Kidney epithelial cell (primary cell): ENCODE results near the gene NDUFA12. TPM values are rescaled to one million over a fixed set of nuclear protein-coding genes. Genes with fewer than 3 reads are reported as not detected.

ENCODE experiments used
- DNase-seq: peaks from one replicate; pipeline ENCODE4 v3.0.0-alpha.2; 2010; ENCODE audit warnings: low read depth
- H3K27me3 ChIP-seq: 2 replicates; pipeline ENCODE4 v1.6.0; 2011; ENCODE audit warnings: low read length; ENCODE audit not compliant: control insufficient read depth, insufficient read depth
- H3K36me3 ChIP-seq: 2 replicates; pipeline ENCODE4 v1.5.1; 2011; ENCODE audit warnings: low read length; ENCODE audit not compliant: control insufficient read depth, insufficient read depth
- H3K4me3 ChIP-seq: 2 replicates; pipeline ENCODE4 v1.5.1; 2011; ENCODE audit warnings: low read depth, mild to moderate bottlenecking, control low read depth, low read length
- total RNA-seq: library from RNA; depleted of rRNA; stranded (reverse); fragments of >200 nt; gene quantifications from 2 replicates; pipeline ENCODE4 v1.2.3, GENCODE V29; 2015
- TF ChIP-seq, protein P1 (sequence below): IDR thresholded peaks from 2 replicates; pipeline ENCODE4 v1.5.1; 2011; ENCODE audit warnings: mild to moderate bottlenecking, moderate library complexity, low read length, control low read depth, inconsistent platforms; ENCODE audit not compliant: insufficient read depth, poor library complexity, severe bottlenecking

The NDUFA12 gene
- total RNA-seq, 1 donor from 2014 or later = 123 TPM

DNA sequence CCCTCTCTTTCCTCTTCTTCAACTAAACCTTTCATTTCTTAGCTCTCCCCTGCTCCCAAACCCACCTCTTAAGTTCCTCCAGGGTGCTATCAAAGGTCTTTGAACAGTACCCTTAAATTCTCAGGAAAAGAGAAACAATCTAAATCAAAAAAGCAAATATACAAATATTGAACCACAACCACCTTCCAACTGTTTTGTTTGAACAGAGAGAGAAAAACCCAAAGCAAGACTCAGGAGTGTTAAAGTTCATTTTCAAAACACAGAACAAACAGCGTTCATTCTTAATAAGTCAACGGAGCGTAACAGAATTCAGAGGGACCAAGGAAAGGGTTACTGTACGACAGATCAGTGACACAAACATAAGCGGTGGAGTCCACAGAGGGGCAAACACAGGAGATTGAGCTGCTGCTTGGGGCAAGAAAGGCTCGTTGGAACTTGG lies 73.3 kb downstream of the NDUFA12 start:
- TF ChIP-seq, protein P1, sequence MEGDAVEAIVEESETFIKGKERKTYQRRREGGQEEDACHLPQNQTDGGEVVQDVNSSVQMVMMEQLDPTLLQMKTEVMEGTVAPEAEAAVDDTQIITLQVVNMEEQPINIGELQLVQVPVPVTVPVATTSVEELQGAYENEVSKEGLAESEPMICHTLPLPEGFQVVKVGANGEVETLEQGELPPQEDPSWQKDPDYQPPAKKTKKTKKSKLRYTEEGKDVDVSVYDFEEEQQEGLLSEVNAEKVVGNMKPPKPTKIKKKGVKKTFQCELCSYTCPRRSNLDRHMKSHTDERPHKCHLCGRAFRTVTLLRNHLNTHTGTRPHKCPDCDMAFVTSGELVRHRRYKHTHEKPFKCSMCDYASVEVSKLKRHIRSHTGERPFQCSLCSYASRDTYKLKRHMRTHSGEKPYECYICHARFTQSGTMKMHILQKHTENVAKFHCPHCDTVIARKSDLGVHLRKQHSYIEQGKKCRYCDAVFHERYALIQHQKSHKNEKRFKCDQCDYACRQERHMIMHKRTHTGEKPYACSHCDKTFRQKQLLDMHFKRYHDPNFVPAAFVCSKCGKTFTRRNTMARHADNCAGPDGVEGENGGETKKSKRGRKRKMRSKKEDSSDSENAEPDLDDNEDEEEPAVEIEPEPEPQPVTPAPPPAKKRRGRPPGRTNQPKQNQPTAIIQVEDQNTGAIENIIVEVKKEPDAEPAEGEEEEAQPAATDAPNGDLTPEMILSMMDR = no peak
- DNase-seq = no peak
- Histone ChIP-seq H3K4me3 (no peak overlapping the region), H3K27me3 (no peaks in the 10 kb centered on the region), H3K36me3 (no peaks in the 10 kb centered on the region)

DNA sequence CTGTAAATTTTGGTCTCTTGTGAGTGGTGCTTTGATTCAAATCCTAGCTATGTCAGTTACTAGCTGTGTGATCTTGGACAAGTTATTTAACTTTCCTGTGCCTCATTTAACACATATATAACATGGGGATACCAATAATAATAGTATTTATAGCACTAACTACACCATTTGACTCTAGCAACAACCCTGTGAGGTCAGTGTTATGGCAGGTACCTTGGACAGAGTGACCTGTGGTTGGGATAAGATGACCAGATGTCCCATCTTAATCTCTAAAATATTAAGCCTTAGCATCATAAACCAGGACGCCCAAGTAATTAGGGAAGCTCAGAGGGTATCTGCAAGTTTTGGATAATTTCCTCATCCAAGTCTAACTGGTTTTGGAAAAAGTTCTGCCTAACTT lies 73.7 kb downstream of the NDUFA12 start:
- Histone ChIP-seq H3K27me3 (no peaks in the 10 kb centered on the region), H3K36me3 (no peaks in the 10 kb centered on the region), H3K4me3 (no peak overlapping the region)
- TF ChIP-seq, protein P1 = no peak
- DNase-seq = no peak

DNA sequence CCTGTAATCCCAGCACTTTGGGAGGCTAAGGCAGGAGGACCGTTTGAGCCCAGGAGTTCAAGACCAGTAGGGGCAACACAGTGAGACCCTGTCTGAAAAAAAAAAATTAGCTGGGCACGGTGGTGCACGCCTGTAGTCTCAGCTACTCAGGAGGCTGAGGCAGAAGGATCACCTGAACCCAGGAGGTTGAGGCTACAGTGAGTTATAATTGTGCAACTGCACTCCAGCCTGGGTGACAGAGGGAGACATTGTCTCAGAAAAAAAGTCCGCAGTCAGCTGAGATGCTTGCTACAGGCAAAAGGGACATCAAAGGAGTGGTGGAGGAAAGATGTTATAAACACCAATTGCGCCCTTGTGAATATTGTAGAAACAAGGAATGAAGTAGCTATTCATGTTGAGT lies 77.8 kb downstream of the NDUFA12 start:
- TF ChIP-seq, protein P1 = no peak
- no peaks in the 10 kb centered on the region for H3K36me3 ChIP-seq
- DNase-seq = no peak
- H3K27me3 ChIP-seq = no peaks in the 10 kb centered on the region
- no peak overlapping the region for H3K4me3 ChIP-seq

DNA sequence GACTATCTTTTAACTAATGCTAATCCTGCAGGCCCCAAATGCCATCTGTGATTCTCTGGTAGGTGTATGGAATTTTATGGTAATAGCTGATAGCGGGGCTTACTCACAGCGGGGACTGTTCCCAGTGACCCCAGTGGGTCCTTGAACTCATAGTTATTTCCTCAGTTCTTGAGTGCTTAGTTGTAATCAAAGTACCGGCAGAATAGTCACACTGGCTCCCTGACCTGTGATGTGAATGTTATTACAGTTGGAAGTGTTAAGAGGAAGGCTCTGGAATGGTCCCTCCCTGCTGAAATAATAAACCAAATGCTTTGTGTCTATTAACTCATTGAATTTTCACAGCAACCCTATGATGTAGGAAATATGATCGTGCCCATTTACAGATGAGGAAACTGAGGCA lies 78.3 kb downstream of the NDUFA12 start:
- TF ChIP-seq, protein P1 = no peak
- H3K36me3 ChIP-seq = no peaks in the 10 kb centered on the region
- no peaks in the 10 kb centered on the region for H3K27me3 ChIP-seq
- H3K4me3 ChIP-seq = no peak overlapping the region
- DNase-seq = no peak

DNA sequence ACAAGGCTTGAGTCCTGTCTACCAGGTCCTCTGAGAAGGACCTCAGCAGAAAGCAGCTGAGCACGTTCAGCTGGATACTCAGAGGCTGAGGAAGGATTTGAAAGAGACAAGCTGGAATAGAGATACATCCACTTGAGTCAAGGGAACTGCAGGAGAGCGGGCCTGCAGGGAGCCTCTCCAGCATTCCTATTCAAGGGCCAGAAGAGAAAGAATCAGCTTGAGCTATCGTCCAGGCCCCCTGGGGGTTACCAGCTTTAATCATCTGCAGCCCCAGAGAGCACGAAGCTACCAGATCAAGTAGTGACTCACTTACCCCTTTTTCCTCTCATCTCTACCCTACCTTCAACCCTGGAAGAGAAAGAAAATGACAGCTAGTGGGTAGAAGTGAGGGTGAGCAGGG lies 80.9 kb downstream of the NDUFA12 start:
- TF ChIP-seq, protein P1 = no peak
- DNase-seq = no peak
- H3K4me3 ChIP-seq = no peak overlapping the region
- no peaks in the 10 kb centered on the region for H3K36me3 ChIP-seq
- H3K27me3 ChIP-seq = no peaks in the 10 kb centered on the region

Other genes starting within 250 kb of the NDUFA12 start
- 38.9 and 42.7 TPM in 2 replicates for gene NR2C1, start 69.9 kb upstream of the NDUFA12 start, total RNA-seq
- 31.5 and 40.9 TPM in 2 replicates for gene FGD6, start 213.8 kb upstream of the NDUFA12 start, total RNA-seq
- 82.6 and 82.7 TPM in 2 replicates for gene VEZT, start 214.1 kb upstream of the NDUFA12 start, total RNA-seq